Measurements from ENCODE around the gene FNTB.

FNTB gene

GRCh38 chr14:65072256-65072655, 85.6 kb downstream of the FNTB start:
- H3K36me3 ChIP-seq = peaks cover 14% of the 10 kb centered on the region; the same call in 1 of the 2 replicates
- no peak for TF ChIP-seq CTCF (IDR thresholded peaks at IDR 0.05; ENCODE audit: low read depth, low read length)
- no peaks in the 10 kb centered on the region for H3K9me3 ChIP-seq (ENCODE audit: severe bottlenecking)
- no peak overlapping the region for H3K4me3 ChIP-seq (ENCODE audit: low read depth, low read length)
- H3K27ac ChIP-seq = no peak overlapping the region
- no peaks in the 10 kb centered on the region for H3K27me3 ChIP-seq (ENCODE audit: insufficient read depth, low read depth, severe bottlenecking)
- no peak for DNase-seq

GRCh38 chr14:65072937-65073336, 86.2 kb downstream of the FNTB start:
- H3K4me3 ChIP-seq (ENCODE audit: low read depth, low read length) = no peak overlapping the region
- peaks cover 18% of the 10 kb centered on the region for H3K36me3 ChIP-seq
- no peak overlapping the region for H3K27ac ChIP-seq
- no peak for DNase-seq
- TF ChIP-seq CTCF (IDR thresholded peaks at IDR 0.05; ENCODE audit: low read depth, low read length) = no peak
- no peaks in the 10 kb centered on the region for H3K9me3 ChIP-seq (ENCODE audit: severe bottlenecking)
- no peaks in the 10 kb centered on the region for H3K27me3 ChIP-seq (ENCODE audit: insufficient read depth, low read depth, severe bottlenecking)

- Histone ChIP-seq H3K27ac (no peak overlapping the region), H3K36me3 (peaks cover 18% of the 10 kb centered on the region), H3K27me3 (ENCODE audit: insufficient read depth, low read depth, severe bottlenecking) (no peaks in the 10 kb centered on the region), H3K9me3 (ENCODE audit: severe bottlenecking) (no peaks in the 10 kb centered on the region), H3K4me3 (ENCODE audit: low read depth, low read length) (no peak overlapping the region)
- TF ChIP-seq CTCF (IDR thresholded peaks at IDR 0.05; ENCODE audit: low read depth, low read length) = no peak
- no peak for DNase-seq
These were observed 87.0 kb downstream of the FNTB start for GRCh38 chr14:65073605-65074201.

GRCh38 chr14:65074449-65075150, 87.9 kb downstream of the FNTB start:
- no peak for TF ChIP-seq CTCF (IDR thresholded peaks at IDR 0.05; ENCODE audit: low read depth, low read length)
- no peak for DNase-seq
- Histone ChIP-seq H3K4me3 (ENCODE audit: low read depth, low read length) (no peak overlapping the region), H3K9me3 (ENCODE audit: severe bottlenecking) (no peaks in the 10 kb centered on the region), H3K27ac (no peak overlapping the region), H3K27me3 (ENCODE audit: insufficient read depth, low read depth, severe bottlenecking) (no peaks in the 10 kb centered on the region), H3K36me3 (peaks cover 18% of the 10 kb centered on the region)

- no peak for DNase-seq
- Histone ChIP-seq H3K9me3 (ENCODE audit: severe bottlenecking) (no peaks in the 10 kb centered on the region), H3K4me3 (ENCODE audit: low read depth, low read length) (no peak overlapping the region), H3K27me3 (ENCODE audit: insufficient read depth, low read depth, severe bottlenecking) (no peaks in the 10 kb centered on the region), H3K27ac (no peak overlapping the region), H3K36me3 (peaks cover 18% of the 10 kb centered on the region)
- TF ChIP-seq CTCF (IDR thresholded peaks at IDR 0.05; ENCODE audit: low read depth, low read length) = no peak
These were observed 89.1 kb downstream of the FNTB start for GRCh38 chr14:65075628-65076325.

All from WERI-Rb-1 (cell line).